ENCODE measurements around the gene MUC5AC. TPM values are rescaled to one million over a fixed set of nuclear protein-coding genes. Genes with fewer than 3 reads are reported as not detected.

Gene MUC5AC
- total and polyA plus RNA-seq, 10 donors = under 0.01 TPM; not detected in 8

DNA sequence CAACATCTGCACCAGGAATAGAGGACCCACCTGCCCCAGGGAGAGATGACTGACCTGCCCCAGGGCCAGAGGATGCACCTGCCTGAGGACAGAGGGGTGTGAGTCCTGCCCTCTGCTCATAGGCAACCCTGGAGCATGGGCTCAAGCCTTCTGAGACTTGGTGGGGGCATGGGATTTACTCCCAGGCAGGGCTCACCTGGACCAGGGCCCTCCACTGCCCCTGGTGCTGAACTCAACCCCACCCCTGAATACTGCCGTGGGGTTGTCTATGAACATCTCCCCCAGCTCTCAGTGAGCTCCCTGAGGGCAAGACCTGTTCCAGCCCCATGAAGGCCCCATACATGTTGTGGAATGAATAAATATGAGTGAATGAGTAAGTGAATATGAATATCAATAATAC is 33.8 kb upstream of the MUC5AC start:
- peaks cover 0 to 55% (median 0%) of the 10 kb centered on the region in 7 donors for H3K27me3 ChIP-seq (replicated peaks in 1 of 7)
- no peaks in the 10 kb centered on the region for H3K4me1 ChIP-seq
- no peak overlapping the region for H3K27ac ChIP-seq
- H3K4me3 ChIP-seq = no peak overlapping the region
- H3K9me3 ChIP-seq = no peaks in the 10 kb centered on the region
- TF ChIP-seq, protein P1, sequence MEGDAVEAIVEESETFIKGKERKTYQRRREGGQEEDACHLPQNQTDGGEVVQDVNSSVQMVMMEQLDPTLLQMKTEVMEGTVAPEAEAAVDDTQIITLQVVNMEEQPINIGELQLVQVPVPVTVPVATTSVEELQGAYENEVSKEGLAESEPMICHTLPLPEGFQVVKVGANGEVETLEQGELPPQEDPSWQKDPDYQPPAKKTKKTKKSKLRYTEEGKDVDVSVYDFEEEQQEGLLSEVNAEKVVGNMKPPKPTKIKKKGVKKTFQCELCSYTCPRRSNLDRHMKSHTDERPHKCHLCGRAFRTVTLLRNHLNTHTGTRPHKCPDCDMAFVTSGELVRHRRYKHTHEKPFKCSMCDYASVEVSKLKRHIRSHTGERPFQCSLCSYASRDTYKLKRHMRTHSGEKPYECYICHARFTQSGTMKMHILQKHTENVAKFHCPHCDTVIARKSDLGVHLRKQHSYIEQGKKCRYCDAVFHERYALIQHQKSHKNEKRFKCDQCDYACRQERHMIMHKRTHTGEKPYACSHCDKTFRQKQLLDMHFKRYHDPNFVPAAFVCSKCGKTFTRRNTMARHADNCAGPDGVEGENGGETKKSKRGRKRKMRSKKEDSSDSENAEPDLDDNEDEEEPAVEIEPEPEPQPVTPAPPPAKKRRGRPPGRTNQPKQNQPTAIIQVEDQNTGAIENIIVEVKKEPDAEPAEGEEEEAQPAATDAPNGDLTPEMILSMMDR (IDR thresholded peaks at IDR 0.05 in 8 of 11, conservative IDR thresholded peaks at IDR 0.05 in 3 of 11) = no peak
- TF ChIP-seq POLR2AphosphoS5 (IDR thresholded peaks at IDR 0.05) = no peak
- no peak for TF ChIP-seq POLR2A (IDR thresholded peaks at IDR 0.05)
- H3K36me3 ChIP-seq = no peaks in the 10 kb centered on the region
- no peak for DNase-seq
- 79 to 100% (median 88%) methylated on average over 1 of the region's 1 CpG for WGBS, 5 donors
- intact Hi-C loops (cut with DNase I; ENCODE audit: low total_unique reads) = no loop called here

DNA sequence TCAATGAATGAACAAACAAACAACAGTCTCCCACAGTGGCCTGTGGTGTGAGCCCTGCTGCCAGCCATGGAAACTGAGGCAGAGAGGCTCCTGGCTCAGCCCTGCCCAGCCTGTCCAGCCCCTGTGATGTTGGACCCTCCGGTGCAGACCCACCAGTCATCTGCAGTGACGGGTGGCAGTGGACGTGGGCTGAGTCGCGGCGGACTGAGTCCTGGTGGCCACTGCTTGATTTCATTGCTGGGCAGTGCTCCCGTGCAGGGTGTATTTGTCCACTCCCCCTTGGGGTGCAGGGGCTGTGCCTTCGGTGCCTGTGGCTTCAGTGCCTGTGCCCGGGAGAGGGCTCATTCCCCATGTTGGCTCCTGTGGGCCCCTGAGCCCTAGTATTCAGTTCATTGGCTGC is 31.9 kb upstream of the MUC5AC start:
- 91 to 100% (median 95%) methylated on average over 5 to 9 of the region's 9 CpGs for WGBS, 5 donors
- Histone ChIP-seq H3K9me3 (no peaks in the 10 kb centered on the region), H3K27me3 (replicated peaks in 1 of 7) (peaks cover 0 to 60% (median 0%) of the 10 kb centered on the region in 7 donors), H3K4me3 (no peak overlapping the region), H3K36me3 (no peaks in the 10 kb centered on the region), H3K27ac (no peak overlapping the region), H3K4me1 (no peaks in the 10 kb centered on the region)
- intact Hi-C loops (cut with DNase I; ENCODE audit: low total_unique reads) = no loop called here
- TF ChIP-seq POLR2AphosphoS5 (IDR thresholded peaks at IDR 0.05) (no peak), POLR2A (IDR thresholded peaks at IDR 0.05) (no peak)
- TF ChIP-seq, protein P1 (IDR thresholded peaks at IDR 0.05 in 8 of 11, conservative IDR thresholded peaks at IDR 0.05 in 3 of 11) = no peak
- no peak for DNase-seq

DNA sequence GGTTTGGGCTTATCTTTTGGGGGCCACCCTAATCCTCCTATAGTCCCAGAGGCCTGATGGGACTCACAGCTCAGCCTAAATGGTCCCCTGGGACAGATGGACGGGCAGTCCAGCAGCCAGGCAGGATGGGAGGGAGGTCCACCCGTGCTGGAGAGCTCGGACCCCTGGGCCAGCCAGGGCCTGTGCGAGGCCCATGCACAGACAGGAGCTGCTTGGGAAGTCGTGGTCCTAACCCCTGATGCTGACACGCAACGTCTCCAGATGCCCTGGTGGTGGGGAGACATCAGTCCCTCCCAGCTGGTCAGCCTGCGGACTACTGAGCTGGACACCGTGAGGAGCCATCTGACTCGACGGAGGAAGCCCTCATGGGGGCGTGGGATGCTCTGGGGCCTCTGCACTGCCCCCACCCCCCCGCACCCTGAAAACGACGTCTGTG is 31.2 kb upstream of the MUC5AC start:
- 80 to 88% (median 84%) methylated on average over 1 to 15 of the region's 15 CpGs for WGBS, 5 donors

DNA sequence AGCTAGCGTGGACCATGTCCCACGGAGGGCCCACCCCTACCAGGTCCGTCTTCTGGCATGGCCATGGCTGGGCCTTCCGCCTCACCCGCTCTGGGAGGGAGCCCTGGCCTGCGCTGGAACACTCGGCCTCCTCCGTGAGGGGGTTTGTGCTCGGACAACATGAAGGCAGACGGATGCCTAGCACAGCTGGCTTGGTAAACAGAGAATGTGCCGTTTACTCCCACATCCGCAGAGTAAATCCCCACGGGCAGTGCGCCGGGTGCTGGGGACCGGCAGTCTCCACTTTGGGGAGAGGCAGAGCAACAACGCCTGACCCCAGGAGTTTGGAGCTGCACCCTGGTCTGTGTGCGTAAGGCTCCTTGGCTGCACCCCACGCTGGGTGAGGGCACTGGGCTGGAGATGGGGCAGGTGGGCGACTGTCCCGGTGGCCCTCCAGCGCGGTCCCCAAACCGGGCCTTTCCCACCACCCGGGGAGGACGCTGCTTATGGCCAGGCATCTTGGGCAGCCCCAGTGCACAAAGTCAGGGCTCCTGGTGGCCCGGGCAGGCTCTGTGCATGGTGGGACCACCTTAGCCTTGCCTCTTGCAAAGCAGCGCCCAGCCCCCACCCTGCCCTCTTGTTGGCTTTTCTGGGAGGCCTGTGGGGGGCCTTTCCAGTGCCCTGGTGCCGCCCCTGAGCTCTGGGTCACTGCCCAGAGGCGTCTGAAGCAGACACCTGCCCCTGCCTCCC is 30.7 kb upstream of the MUC5AC start:
- intact Hi-C loops (cut with DNase I; ENCODE audit: low total_unique reads) = no loop called here
- Histone ChIP-seq H3K4me3 (no peak overlapping the region), H3K27ac (no peak overlapping the region), H3K36me3 (no peaks in the 10 kb centered on the region), H3K27me3 (replicated peaks in 1 of 7) (peaks cover 0 to 57% (median 0%) of the 10 kb centered on the region in 7 donors), H3K9me3 (no peaks in the 10 kb centered on the region), H3K4me1 (no peaks in the 10 kb centered on the region)
- 74 to 91% (median 81%) methylated on average over 19 to 30 of the region's 30 CpGs for WGBS, 5 donors
- TF ChIP-seq POLR2AphosphoS5 (IDR thresholded peaks at IDR 0.05) (no peak), POLR2A (IDR thresholded peaks at IDR 0.05) (no peak)
- TF ChIP-seq, protein P1 (IDR thresholded peaks at IDR 0.05 in 8 of 11, conservative IDR thresholded peaks at IDR 0.05 in 3 of 11) = no peak
- DNase-seq = peak; percentile 63

More for the DNA sequence above, 31.2 kb upstream of the MUC5AC start:
- TF ChIP-seq POLR2AphosphoS5 (IDR thresholded peaks at IDR 0.05) (no peak), POLR2A (IDR thresholded peaks at IDR 0.05) (no peak)
- TF ChIP-seq, protein P1 (IDR thresholded peaks at IDR 0.05 in 8 of 11, conservative IDR thresholded peaks at IDR 0.05 in 3 of 11) = no peak
- Histone ChIP-seq H3K9me3 (no peaks in the 10 kb centered on the region), H3K27me3 (replicated peaks in 1 of 7) (peaks cover 0 to 60% (median 0%) of the 10 kb centered on the region in 7 donors), H3K36me3 (no peaks in the 10 kb centered on the region), H3K4me1 (no peaks in the 10 kb centered on the region), H3K4me3 (no peak overlapping the region), H3K27ac (no peak overlapping the region)
- intact Hi-C loops (cut with DNase I; ENCODE audit: low total_unique reads) = no loop called here
- DNase-seq = no peak
